Endometrium (tissue), 2 donors: ENCODE data around the gene LRGUK.
"Not testable (repeated sequence)": the region's sequence is repeated elsewhere in the genome, so short reads cannot be mapped to it uniquely, and the experiment has no call there.

Experiments used
- FAIRE-seq: peaks from 2 replicates; lab custom pipeline; 2012; peaks lifted over from hg19 to GRCh38; lab: Jason Lieb, UNC
- donor health status: control.
- donor health status: control.

Gene LRGUK

DNA sequence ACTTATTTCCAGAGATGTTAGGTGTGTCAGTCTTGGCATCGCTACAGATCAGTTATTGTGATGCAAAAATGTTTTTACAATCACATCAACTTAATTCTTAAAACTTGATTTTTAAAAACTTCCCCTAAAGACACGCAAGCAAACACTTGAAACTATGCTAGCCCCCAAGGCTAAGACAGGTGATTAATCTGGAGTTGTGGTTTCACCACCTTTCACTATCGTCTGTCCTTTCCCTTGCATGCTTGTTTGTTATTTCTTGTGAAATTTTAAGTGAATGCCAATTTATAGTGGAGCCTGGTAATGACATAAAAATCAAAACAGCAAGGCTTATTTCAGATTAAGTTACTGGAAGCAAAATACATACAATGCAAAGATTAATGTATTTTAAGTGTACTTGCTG is 119.2 kb downstream of the LRGUK start:
- FAIRE-seq, result no peak

DNA sequence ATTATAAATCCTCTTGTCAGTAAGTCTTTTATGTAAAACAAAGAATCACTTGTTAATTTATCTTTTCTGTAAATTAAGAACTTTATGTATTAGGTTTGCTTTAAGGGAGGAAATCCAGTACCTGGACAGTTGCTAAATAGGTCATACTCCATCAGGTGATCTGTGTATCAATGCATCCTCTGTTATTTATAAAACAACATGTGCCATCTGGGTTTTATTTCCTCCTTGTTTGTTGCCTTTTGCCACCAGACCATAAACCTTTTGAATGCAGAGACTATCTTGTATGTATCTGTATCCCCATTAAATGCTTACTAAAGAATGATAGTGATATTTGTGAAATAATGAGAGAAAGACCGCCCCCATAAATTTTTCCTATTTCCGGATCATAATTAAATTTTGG is 119.6 kb downstream of the LRGUK start:
- no peak for FAIRE-seq

DNA sequence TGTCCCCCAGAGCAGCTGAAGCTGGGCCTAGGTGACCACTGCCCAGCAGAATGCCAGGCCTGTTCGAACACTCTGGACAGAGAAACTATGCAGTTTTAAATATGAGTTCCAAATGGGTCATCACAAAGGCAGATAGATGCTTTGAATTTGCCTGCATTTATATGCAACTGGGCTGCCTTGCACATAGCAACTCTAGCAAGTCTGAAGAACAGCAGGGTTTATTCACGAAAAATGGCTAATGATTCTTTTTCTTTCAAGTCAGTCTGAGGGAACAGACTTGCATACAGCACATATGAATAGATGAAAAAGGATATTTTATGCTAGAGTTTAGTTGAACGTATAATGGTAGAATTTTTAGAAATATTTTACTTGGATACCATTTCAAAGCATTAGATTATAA is 121.1 kb downstream of the LRGUK start:
- no peak for FAIRE-seq

DNA sequence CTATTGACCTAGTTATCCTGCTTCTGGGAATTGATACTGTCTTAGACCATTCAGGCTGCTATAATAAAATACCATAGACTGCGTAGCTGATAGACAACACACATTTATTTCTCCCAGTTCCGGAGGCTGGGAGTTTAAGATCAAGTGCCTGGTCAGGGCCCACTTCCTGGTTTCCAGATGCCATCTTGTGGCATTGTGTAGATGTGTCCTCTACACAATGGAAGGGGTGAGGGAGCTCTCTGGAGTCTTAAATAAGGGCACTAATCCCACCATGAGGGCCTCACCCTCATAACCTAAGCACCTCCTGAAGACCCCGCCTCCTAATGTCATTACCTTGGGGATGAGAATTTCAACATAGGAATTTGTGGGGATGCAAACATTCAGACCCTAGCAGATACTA is 127.2 kb downstream of the LRGUK start:
- FAIRE-seq, result no peak

DNA sequence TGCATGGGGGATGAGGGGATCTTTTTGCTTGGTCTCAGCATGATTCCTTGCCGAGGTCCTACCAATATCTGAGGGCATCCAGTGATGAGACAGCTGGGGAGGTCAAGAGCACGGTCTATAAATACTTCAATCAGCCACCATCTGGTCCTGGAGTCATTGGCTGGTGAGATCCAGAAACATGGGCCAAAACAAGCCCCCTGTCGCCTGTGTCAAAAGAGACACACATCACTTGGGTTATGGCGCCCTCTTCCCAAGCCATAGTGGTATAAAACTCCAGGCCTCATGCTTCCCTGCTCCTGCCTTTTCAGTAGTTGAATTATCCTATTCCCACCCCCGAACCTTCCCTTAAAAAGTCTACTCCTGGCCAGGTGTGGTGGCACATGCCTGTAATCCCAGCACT is 128.7 kb downstream of the LRGUK start:
- no peak for FAIRE-seq

DNA sequence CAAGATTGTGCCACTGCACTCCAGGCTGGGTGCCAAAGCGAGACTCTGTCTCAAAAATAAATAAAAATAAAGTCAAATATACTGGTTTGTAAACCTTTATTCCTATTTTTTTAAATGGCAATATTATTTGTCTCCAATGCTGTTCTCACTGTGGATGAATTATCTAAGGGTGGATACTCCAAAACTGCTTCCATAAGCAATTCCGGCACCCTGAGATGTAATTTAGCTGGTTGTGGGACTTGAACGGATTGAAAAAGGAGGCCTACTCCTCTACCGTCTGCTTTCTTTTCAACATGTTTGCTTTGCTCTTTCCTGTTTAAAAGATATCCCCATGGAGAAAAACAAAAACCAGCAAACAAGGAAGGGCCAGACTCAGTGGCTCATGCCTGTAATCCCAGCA is 135.2 kb downstream of the LRGUK start:
- no peak for FAIRE-seq

DNA sequence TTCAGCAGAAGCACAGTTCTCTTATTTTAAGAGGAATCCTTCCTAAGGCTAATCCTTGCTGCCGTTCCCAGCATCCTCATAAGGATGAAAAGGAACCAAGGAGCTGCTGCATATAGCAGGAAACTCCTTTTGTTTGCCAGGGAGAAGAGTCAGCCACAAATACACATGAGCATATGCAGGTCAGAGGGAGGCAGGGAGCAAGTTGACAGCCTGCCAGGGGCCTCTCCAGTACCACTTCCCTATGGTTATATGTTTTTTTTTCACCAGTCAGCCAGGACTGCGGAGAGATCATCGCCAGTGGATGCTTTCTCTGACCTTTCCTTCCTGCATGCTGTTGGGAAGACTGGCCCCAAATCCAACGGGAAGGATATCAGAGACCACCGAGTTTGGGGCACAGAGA is 149.8 kb downstream of the LRGUK start:
- FAIRE-seq, result no peak

DNA sequence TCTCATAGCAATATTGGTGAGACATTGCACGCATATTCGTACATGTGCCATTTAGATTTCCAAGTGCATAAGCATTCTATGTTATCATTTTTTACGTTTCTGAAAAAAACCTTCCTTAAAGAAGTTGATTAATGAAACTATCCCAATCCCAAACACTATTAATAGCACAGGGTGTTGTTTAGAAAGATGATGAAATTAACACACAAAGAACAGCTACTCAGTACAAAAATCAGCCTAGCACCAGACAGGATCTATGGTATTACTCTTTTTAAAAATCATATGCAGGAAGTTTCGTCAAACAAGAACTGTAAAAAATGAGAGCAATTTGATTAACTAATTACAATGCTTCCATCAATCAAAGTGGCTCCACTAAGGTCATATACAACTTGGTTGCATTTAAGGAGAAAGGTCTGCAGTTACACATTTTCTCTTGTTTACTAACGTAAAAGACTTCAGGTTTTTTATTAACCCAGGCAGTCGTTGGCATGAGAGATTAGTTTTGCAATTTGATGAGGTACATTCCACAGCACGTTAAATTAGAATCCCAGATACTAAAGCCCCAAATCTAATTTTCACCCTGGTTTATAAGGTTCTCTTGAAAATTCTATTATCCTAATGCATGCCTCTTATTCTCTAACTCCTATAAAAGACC is 151.5 kb downstream of the LRGUK start:
- no peak for FAIRE-seq

DNA sequence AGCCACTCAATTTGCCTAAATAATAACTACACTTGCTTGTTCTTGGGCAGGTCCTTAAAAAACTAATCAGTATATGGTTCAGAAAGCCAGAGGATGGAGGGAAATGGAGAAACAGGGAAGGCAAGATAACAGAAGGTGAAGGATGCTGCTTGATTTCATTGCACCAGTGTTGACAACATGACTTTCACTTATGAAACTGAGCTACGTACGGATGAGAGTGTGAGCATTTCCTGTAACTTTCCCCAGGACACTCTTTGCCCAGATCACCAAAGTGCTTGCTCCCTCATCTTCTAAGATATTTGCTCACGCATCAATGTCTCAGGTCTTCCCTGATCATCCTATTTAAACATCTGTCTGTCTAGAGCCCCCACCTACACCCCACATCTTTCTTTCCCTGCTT is 152.2 kb downstream of the LRGUK start:
- no peak for FAIRE-seq

DNA sequence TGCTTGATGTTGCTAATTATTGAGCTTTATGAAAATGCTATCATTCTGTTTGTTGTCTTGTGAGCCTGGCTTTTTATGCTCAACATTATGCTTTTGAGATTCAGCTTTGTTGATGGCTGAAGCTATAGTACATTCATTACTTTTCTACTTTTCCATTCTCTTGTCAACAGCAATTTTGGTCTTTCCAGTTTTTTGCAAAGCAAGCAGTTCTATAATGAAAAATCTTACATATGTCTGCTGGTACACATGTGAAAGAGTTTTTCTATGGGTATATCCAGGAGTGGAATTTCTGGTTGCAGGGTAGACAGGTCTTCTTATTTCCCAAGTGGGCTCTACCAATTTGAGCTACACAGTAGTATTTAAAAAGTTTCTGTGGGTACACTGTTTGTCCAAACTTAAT is 152.8 kb downstream of the LRGUK start:
- FAIRE-seq, result no peak

DNA sequence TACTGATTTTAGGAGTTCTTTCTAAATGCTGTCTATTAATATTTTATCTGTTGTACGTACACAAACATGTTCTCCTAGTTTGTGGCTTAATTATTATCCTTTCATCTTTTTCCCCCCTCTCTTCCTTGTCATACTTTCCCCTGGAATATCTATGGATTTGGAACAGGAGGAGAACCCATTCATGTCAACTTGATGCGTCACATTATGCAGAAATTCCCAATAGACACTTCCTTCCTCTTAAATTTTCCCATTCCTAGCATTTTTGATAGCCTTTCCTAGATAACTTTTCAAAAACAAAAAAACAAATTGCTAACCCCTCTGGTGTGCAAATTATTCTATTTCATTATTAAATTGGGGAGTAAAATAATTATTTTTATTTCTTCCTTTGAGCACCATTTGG is 153.4 kb downstream of the LRGUK start:
- FAIRE-seq, result no peak

DNA sequence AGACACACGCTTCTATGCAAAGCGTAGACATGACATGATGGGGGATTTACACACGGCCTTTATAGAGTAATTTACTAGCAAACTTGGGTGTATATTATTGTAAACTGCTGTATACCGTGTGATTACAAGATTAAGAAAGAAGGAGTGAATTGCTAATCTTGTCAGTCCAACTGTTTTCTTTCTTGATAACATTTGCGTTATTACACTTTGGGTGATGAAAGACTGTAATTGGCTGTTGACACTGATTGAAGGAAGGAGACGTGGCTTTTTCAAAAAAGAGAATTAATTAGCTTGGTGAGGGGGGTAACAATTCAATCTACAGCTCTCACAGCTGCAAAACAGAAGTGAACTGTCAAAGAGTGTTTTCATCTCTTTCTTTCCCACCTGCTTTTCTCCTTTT is 156.9 kb downstream of the LRGUK start:
- FAIRE-seq, result no peak

DNA sequence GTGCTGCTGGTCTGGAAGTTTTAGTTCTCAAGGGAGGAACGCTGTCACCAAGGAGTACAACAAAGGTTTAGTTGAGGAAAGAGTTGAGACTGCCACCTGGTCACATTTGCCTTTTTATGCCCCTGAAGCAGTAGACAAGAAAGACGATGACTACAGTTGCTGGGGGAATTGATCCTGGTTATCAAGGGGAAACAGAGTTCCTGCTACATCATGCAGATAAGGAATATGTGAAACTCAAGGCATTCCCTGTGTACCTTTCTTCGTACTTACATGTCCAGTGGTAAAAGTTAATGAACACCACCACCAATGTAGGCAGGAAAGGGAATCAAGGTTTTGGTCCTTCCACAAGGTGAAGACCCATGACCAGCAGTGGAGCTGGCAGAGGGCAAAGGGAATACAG is 157.8 kb downstream of the LRGUK start:
- no peak for FAIRE-seq

DNA sequence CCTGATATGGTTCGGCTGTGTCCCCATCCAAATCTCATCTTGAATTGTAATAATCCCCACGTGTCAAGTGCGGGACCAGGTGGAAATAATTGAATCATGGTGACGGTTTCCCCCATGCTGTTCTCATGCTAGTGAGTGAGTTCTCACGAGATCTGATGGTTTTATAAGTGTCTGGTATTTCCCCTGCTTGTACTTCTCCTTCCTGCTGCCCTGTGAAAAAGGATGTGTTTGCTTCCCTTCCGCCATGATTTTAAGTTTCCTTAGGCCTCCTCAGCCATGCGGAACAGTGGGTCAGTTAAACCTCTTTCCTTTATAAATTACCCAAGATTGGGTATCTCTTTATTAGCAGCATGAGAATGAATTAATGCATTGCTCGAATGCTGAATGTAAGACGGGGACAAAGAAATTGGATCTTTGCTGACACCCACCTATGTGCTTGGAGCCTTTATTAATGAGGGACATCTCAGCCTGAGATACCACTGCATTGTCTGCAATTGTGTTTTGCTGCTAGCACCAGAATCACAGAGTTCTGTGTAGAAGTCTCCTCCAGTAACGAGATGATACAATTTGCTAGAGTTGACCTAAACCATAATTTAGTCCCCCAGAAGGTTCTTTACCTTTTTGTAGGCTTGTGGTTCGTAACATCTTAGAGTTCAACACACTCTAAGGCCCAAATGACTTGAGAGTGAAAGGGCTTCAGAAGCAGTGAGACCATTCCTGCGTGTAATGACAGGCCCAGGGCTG is 160.9 kb downstream of the LRGUK start:
- no peak for FAIRE-seq

DNA sequence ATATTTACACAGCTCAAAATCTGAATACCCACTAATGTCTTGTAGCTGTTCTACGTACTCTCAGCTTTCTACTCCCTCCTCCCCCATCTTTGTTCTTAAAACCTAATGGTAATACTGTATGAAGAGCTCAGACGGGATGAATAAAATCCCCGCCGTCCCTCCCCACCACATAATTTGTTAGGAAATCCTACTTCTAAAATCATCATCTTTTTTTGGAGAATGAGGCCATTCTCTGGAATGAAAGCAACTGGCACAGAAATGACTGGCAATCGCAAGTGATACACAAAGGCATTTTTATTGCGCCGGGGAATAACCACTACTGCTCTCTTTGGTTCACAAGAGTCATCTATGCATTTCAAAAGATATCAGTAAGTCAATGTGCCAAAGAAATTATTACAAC is 162.3 kb downstream of the LRGUK start:
- no peak for FAIRE-seq

DNA sequence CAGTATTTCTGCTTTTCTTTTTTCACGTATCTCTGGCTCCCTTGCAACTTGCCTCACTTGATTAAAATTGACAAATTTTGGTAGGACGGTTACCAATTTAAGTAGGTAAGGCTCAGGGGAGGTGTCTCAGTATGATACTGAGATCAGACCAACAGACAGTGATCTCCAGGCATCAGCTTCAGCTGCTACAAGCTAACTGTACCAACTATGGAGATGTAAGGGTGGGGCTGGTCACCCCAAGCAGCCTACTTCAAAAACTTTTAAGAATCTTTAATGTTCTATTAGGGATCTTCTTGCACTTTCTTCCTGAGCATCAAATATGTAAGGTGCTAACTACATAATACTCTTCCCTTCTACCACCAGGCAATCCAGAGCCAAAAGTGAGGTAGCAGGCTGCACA is 162.7 kb downstream of the LRGUK start:
- FAIRE-seq, result no peak

DNA sequence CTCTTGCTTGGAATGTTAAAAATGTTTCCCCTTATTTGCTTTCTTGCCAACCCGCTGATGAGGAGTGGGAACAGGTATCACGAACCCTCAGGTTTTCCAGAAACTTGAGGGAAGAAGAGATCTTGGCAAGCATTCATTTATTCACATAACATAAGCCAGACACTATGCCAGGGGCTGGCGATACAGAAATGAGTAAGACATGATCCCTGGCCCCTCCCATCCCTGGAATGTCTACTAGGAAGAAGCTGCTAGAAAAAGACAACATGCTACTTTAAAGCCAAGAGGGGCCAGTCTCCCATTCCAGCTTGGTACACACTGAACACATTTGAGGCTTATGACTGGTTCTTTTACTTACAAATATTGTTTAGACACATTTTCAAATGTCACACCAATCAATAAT is 163.1 kb downstream of the LRGUK start:
- no peak for FAIRE-seq

DNA sequence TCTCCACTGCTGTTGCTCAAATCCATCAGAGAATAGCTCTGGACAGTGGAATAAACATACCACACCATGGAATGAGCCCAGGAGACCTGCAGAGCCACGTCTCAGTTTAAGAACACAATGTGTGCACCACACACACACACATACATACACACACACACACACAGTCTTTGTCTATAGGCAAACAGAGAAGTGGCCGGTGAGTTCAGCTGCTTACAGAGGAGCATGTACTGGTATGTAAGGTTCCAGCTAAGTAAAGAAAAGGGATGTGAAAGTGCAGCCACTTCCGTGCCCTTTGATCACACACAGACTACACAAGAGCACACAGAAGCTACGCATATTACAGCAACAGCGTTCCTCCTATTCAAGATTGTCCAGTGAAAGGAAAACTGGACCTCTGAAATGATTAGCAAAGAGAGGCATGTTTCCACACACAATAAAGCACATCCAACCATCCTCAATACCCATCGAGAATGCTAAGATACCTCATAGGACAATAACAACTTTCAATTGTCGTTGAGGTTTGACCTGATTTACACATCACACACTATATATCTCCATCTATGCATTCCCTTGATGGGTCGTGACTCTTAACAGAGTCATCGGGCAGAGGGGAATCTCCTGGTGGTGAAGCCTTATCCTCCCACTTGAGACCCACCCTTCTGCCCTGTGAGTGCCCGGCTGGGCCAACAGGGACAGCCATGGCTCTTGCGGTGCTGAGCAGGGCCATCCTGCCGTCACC is 166.0 kb downstream of the LRGUK start:
- no peak for FAIRE-seq

DNA sequence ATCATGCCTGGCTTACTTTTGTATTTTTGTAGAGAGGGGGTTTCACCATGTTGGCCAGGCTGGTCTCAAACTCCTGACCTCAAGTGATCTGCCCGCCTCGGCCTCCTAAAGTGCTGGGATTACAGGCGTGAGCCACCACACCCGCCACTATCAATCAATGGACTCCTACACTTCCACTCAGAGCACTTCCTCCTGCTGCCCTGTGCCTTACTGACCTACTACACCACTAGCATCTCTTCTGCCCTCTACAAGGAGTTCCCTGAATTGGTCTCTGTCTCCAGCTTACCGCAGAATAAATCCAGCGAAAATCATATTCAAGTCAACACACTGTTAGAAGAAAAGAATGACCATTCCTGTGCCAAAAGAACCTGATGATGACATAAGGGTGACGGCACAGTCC is 168.8 kb downstream of the LRGUK start:
- FAIRE-seq, result not testable (repeated sequence)

DNA sequence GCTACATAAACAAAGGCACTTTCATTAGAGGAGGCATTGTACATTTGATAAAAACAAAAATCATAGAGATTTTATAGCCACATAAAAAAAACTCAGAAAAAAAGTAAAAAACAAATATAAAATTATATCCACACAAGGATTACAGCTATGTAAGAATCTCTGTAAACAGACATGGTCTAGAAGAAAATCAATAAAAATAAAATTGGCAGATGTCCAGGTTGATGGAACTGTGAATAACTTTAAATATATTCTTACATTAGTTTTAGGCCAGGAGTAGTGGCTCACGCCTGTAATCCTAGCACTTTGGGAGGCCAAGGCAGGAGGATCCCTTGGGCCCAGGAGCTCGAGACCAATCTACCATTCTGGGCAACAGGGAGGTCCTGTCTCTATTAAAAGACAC is 170.3 kb downstream of the LRGUK start:
- FAIRE-seq, result no peak

DNA sequence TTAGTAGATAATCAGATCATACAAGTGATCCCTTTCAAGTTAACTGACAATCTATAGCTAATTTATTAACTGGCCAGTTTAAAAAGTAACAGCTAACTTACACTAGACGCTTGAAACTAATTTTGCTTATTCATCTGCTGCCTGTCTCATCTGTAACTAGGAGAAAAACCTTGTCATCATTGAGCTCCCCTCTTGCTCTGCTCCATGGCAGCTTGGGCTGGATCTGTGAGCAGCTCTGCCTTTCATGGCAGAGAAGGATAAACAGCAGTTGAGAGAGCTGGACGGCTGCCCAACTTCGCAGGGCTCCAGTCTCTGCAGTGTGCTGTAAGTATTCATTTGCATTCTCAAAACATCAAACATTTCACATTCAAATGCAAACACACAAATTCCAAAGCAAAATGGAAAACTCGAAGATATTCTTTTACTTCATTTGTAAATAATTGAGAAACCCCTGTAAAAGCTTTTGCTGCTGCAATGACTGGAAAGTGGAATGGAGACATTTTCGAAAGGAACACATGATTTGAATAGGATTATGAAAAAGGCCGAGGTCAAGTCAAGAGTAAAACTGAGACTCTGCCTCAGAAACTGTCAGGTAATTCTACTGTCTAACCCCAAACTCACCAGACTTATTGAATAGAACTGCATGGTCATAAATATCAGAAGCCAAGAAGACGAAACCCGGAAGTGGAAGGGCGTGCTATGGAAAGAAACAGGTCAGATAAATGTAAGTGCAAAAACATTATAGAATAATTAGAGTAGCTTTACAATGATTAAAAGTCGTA is 172.0 kb downstream of the LRGUK start:
- no peak for FAIRE-seq

DNA sequence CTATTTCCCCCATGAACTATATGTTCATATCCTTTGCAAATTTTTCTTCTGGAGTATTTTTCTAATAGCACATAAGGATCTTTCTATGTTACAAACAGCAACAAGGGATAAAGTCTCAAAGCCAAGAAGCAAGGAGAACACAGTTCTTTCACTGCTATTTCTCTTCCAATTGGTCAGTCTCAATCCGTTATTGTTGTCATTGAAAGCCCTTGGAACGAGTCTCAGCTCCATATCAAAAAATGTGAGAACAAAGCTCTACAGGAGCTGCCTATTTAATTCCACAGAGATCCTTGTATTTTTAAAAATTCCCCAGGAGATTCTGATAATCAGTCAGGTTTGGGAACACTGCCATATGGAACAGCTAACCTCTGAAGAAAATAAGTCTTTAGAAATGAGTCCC is 173.8 kb downstream of the LRGUK start:
- FAIRE-seq, result no peak

DNA sequence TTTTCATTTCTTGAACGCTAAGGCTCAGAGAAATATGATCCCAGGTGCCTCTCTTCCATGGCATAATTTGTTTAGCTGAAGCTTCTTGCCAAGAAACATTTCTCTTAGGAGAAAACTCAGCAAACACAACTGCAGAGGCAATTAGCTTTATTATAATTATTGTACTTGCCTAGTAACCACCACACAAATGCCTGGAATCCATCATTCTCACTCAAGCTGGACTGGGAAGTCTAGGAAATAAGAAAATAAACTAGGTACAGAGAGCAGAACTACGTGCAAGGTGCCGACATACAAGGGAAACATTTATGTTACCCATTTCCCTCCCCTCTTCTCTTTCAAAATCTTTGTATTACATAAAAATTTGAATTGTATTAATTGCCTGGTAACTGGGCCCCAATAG is 174.5 kb downstream of the LRGUK start:
- FAIRE-seq, result no peak
